Fibroblast of the aortic adventitia (primary cell): Measurements from ENCODE around the gene HOXB7. TPM values are rescaled to one million over a fixed set of nuclear protein-coding genes. Genes with fewer than 3 reads are reported as not detected.

Experiments used
- DNase-seq: peaks from one replicate; pipeline ENCODE4 v3.0.0-alpha.2; 2010; ENCODE audit warnings: low read depth
- H3K4me3 ChIP-seq: 2 replicates; pipeline ENCODE4 v1.5.1; 2011; ENCODE audit warnings: low read depth, mild to moderate bottlenecking, control low read depth, low read length, moderate library complexity
- total RNA-seq: library from RNA; depleted of rRNA; stranded (reverse); fragments of >200 nt; gene quantifications from 2 replicates; pipeline ENCODE4 v1.2.3, GENCODE V29; 2012; ENCODE audit warnings: low replicate concordance
- TF ChIP-seq, protein P1 (sequence below): IDR thresholded peaks from 2 replicates; pipeline ENCODE4 v1.5.1; 2011; ENCODE audit warnings: mild to moderate bottlenecking, low read length, control low read depth, inconsistent platforms; ENCODE audit not compliant: insufficient read depth

The HOXB7 gene
- total RNA-seq, 1 donor = 0.18 TPM

DNA sequence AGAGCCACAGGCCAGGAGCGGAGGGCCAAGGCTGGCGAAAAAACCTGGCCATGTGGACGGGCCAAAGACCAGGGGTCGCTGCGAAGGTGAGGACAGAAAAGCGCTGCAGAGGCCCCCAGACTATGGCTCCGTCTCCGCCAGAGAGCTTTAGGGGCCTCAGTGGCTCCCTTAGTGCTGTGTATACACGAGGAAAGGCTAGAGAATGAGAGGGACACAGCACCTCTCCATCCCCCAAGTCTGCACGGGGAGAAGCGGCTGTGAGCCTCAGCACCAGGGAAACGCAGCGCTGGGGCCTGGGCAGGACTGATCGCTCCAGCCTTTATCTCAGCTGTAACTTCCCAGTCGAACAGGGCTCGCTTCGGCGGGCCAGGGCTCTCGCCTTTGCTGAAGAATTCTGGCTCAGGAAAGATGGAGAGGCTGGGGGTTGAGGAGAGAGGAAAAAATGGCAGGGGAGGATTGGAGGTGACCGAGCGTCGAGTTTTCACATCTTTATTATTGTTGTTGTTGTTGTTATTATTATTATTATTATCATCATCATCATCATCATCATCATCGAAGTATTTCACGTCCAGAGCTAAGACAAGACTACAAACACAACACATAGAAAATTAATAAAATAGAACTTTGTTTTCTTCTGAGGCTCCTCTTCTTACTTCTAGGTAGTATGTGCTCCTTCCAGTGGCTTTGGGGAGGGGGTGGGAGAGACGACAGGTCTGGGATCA, 15.4 kb downstream of the HOXB7 start:
- no peak overlapping the region for H3K4me3 ChIP-seq
- no peak for DNase-seq
- TF ChIP-seq, protein P1, sequence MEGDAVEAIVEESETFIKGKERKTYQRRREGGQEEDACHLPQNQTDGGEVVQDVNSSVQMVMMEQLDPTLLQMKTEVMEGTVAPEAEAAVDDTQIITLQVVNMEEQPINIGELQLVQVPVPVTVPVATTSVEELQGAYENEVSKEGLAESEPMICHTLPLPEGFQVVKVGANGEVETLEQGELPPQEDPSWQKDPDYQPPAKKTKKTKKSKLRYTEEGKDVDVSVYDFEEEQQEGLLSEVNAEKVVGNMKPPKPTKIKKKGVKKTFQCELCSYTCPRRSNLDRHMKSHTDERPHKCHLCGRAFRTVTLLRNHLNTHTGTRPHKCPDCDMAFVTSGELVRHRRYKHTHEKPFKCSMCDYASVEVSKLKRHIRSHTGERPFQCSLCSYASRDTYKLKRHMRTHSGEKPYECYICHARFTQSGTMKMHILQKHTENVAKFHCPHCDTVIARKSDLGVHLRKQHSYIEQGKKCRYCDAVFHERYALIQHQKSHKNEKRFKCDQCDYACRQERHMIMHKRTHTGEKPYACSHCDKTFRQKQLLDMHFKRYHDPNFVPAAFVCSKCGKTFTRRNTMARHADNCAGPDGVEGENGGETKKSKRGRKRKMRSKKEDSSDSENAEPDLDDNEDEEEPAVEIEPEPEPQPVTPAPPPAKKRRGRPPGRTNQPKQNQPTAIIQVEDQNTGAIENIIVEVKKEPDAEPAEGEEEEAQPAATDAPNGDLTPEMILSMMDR = no peak

DNA sequence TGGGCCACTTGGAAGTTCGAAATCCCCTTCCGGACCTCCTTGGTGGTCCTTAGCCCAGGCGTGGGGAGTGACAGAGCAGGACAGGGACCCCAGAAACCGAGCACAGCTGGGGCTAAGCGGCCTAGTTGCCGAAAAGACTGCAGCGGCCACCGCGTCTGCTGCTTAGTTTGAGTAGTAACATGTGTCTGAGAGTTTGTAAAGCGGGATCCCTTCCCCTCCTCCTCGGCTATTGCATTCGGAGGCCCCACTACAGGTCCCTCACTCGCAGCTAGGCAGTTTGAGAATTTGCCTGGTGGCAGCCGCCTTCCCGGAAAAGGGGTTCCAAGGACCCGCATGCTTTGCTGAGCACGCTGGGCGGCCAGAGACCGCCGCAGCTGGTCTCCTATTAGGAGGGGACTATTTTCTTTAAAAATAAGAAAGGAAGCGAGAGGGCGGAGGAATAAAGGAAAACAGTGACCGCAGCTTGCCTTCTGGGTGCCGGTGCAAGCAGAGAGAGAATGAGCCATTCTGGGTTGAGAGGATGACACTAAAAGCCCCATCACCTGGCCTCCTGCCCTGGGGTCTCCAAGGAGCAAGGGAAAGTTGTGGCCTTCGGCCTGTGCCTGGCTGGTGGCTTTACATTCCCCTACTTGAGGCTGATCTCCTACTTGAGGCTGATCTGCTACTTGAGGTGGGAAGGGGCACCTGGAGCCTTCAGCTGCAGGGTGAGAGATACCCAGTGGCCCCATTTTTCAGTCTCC, 16.1 kb downstream of the HOXB7 start:
- H3K4me3 ChIP-seq = no peak overlapping the region
- no peak for DNase-seq
- TF ChIP-seq, protein P1 = no peak

DNA sequence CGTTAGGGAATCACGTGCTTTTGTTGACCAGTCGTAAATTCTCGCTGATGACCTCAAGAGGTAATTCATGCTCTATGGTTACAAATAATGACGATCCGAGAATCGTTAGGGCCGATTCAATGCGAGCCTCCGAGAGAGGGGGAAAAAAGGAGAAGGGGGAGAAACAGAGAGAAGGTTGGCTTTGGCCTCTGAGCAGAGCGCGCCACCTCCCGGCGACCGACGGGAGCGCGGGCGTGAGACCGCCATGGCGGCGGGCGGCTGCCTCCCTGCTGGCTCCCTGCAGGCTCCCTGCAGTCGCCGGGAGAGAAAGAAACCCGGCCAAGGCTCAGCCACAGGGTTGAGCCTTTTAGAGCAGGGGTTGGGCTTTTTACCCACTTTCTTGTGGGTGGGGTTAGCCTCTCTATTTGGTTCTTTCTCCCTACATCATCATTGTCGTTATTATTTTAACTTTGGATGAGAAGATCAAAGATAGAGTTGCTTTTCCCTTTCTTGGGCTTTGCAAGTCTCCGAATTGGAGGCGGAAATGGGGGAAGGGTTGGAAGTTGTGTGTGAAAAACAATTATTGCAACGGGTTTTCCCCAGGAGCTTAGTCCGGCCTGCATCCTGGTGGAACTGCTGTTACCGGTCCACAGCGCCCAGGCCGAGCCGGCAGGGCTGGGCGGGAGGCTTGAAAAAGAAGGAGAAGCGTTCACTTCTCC, 16.8 kb downstream of the HOXB7 start:
- TF ChIP-seq, protein P1 = peak; percentile 86
- peak; percentile 84 for DNase-seq
- H3K4me3 ChIP-seq = peak overlapping the region; percentile 63

DNA sequence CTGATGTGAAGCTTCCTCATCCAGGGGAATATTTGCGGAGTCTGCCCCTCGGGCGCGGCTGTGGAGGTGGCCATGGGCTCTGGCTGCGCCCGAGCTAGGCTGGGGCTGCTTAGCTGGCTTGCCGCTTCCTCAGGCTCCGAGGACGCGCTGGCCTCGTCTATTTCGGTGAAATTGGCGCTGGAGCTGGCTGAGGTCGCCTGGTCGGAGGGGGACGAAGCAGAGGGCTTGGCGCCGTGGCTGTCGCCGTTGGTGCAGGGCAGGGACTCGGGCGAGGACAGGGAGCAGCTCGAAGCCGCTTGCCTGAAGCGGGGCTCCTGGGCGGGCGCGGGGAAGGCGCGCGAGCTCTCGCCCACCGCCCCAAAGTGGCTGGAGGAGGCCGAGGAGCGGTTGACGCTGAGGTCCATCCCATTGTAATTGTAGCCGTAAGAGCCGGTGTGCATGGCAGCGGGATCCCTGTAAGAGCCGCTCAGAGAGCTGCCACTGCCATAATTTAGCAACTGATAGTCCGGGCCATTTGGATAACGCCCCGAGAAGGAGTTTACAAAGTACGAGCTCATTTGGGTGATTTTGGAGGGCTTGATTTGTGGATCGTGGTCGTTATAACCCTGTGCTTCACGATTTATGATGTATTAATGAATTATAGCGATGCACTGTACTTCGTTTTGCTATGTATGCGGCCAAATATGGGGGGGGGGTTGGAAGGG, 17.5 kb downstream of the HOXB7 start, which contains the start of gene HOXB5:
Gene HOXB5, minus strand, starts transcription at position 654 of the 704 bp plus-strand sequence. Its CDS starts 97 bp downstream, at position 557.
- peak within 1 kb of the TSS; percentile 63 for H3K4me3 ChIP-seq
- TF ChIP-seq, protein P1 = no peak
- peak; percentile 43 for DNase-seq

DNA sequence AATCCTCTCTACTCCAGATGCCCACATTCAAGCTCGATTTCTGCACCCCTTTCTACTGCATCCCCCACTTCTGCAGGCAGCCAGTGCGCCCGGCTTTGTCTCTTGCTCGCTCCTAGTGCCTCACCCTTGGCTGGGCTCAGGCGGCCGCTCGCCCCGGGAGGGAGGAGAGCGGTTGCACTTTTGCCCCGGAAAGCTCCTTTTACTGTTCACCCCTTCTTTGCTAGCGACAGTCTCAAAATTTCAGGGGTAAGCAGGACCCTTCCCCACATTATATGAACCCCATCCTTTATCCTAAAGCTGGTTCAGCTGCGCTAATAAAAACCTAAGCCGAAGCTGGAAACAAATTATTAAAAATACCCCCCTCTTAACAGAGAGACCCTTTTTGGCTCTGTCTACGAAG, 18.2 kb downstream of the HOXB7 start:
- DNase-seq = no peak
- TF ChIP-seq, protein P1 = no peak
- H3K4me3 ChIP-seq = peak overlapping the region; percentile 63

DNA sequence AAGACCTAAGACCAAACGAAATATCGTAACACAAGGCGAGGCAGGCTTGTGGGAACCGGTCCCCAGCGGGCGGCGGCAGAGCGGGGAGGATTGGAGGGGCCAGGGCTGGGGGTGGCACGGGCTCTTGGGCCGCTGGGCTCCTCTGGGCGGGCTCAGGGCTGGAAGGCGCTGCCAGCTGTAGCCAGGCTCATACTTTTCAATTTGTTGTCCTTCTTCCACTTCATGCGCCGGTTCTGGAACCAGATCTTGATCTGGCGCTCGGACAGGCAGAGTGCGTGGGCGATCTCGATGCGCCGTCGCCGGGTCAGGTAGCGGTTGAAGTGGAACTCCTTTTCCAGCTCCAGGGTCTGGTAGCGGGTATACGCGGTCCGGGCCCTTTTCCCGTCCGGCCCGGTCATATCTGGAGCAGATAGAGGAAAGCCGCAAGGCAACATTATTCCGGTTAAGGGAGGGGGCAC, 18.7 kb downstream of the HOXB7 start:
- peak overlapping the region; percentile 41 for H3K4me3 ChIP-seq
- TF ChIP-seq, protein P1 = no peak
- no peak for DNase-seq
